Brain microvascular endothelial cell (primary cell): ENCODE data around the gene SYTL4.

Experiments
- DNase-seq: peaks from one replicate; pipeline ENCODE4 v3.0.0-alpha.2; 2020
- H3K27ac ChIP-seq: fragments of 250-450 bp; sonication (Bioruptor Pico); 2 replicates; pipeline ENCODE4 v1.5.1; 2020; ENCODE audit warnings: mild to moderate bottlenecking, moderate library complexity
- H3K27me3 ChIP-seq: fragments of 250-450 bp; sonication (Bioruptor Pico); replicated peaks from 2 replicates; pipeline ENCODE4 v1.5.1; 2020; ENCODE audit warnings: mild to moderate bottlenecking
- H3K36me3 ChIP-seq: fragments of 250-450 bp; sonication (Bioruptor Pico); replicated peaks from 2 replicates; pipeline ENCODE4 v1.5.1; 2020; ENCODE audit warnings: mild to moderate bottlenecking
- H3K4me3 ChIP-seq: 2 replicates; pipeline ENCODE4 v1.5.1; 2011; ENCODE audit warnings: low read depth, mild to moderate bottlenecking, control low read depth, low read length, moderate library complexity
- in situ Hi-C: cut with HindIII; loops from 2 replicates; pipeline ENCODE4 v1.10.0; 2017; ENCODE audit warnings: low sequenced_read_pairs, low pct_ligation_motif_present
- TF ChIP-seq, protein P1 (sequence below): IDR thresholded peaks from 2 replicates; pipeline ENCODE4 v1.5.1; 2011; ENCODE audit warnings: low read depth, mild to moderate bottlenecking, moderate library complexity, low read length, control low read depth, inconsistent platforms; ENCODE audit errors: missing control alignments

Gene SYTL4

DNA sequence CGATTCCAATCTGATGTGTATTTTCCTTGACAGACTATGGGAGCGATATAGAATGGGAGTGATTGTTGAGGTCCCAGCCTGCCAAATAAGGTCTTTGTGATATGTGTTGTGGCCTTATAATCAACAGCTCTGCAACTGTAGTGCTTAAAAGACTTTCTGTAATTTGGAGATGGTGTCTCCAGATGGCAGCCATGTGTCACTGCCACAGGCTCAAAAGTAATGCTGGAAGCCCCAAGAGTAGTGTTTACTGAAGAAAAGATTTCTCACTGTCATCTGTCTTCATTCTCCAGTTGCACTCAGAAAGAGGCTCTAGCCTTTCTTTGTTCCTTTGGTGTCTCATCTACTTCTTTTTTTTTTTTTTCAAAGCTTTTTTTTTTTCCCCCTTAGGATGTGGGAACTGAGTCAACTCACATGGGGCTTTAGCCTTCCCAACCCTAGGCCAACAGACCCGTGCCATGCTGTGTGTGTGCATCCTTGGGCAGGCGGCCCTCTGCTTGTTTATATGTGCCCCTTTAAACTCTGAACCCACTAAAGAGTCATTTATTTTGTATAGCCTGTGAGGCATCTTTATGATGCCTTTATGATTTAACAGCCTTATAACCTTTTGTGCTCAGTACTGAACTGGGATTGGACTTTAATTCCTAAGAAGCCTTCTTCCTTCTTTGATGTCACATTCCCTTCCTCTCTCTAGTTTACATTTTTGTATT, 72.3 kb downstream of the SYTL4 start:
- no peak for DNase-seq
- TF ChIP-seq, protein P1, sequence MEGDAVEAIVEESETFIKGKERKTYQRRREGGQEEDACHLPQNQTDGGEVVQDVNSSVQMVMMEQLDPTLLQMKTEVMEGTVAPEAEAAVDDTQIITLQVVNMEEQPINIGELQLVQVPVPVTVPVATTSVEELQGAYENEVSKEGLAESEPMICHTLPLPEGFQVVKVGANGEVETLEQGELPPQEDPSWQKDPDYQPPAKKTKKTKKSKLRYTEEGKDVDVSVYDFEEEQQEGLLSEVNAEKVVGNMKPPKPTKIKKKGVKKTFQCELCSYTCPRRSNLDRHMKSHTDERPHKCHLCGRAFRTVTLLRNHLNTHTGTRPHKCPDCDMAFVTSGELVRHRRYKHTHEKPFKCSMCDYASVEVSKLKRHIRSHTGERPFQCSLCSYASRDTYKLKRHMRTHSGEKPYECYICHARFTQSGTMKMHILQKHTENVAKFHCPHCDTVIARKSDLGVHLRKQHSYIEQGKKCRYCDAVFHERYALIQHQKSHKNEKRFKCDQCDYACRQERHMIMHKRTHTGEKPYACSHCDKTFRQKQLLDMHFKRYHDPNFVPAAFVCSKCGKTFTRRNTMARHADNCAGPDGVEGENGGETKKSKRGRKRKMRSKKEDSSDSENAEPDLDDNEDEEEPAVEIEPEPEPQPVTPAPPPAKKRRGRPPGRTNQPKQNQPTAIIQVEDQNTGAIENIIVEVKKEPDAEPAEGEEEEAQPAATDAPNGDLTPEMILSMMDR: no peak
- Histone ChIP-seq H3K27ac (peak overlapping the region; percentile 20), H3K36me3 (peaks cover 12% of the 10 kb centered on the region), H3K4me3 (no peak overlapping the region), H3K27me3 (no peaks in the 10 kb centered on the region)
- in situ Hi-C loops: no loop called here

DNA sequence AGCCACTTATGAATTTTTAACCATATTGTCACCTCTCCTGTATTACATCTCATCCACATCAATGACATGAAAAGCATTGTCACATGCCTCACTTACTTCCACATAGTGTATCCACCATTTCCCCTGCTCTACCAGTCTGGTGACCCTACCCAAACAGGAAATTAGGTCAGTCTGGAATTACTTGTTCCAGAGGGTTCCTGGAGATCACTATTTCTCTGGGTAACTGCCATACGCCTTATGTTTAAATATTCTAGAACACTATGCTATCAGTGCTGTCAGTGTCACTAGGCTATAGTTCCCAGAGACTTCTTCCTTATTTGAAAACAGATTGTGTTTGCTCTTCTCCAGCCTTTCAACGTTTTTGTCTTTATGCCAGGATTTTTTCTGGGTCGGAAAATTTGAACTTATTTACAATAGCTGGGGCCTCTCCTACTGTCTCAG, 73.0 kb downstream of the SYTL4 start:
- Histone ChIP-seq H3K4me3 (no peak overlapping the region), H3K36me3 (peaks cover 11% of the 10 kb centered on the region), H3K27ac (peak overlapping the region; percentile 20), H3K27me3 (no peaks in the 10 kb centered on the region)
- TF ChIP-seq, protein P1: no peak
- no peak for DNase-seq
- in situ Hi-C loops: no loop called here

DNA sequence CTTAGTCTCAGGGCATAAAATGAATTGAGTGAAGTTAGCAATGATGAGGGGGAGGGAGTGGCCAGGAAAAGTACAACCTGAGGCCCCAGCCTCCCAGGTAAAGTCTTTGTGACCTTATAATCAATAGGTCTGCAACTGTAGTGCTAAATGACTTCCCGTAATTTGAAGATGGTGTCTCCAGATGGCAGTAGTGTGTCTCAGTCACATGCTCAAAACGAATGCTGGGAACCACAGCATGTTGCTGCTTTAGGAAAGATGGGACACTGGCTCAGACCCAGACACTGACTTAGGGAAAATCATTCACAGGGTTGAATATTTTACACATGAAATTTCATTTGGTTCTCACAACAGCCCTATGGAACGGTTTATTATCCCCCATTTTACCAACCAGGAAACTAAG, 77.7 kb downstream of the SYTL4 start:
- H3K27ac ChIP-seq: no peak overlapping the region
- H3K4me3 ChIP-seq: no peak overlapping the region
- H3K36me3 ChIP-seq: peaks cover 13% of the 10 kb centered on the region
- TF ChIP-seq, protein P1: peak; percentile 37
- H3K27me3 ChIP-seq: no peaks in the 10 kb centered on the region
- no peak for DNase-seq
- in situ Hi-C loops: no loop called here

DNA sequence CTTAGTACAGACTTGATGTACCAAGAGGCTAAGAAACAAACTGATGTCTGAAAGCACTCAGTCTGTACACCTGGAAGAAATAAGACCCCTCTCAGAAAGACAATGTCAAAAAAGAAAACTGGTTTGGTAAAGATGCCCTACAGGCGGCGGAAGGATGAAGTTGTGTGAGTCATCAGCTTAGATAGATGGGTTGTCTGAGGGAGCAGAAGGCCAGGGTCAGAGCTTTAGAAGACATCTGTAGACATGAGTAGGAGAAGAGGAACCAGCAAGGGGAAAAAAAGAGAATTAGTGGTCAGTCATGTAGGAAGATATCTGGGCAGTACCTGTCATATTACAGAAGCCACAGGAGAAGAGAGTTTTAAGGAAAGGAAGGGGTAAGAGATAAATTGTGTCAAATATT, 79.7 kb downstream of the SYTL4 start:
- Histone ChIP-seq H3K27ac (no peak overlapping the region), H3K27me3 (no peaks in the 10 kb centered on the region), H3K36me3 (peaks cover 13% of the 10 kb centered on the region), H3K4me3 (no peak overlapping the region)
- in situ Hi-C loops: no loop called here
- DNase-seq: no peak
- TF ChIP-seq, protein P1: no peak

DNA sequence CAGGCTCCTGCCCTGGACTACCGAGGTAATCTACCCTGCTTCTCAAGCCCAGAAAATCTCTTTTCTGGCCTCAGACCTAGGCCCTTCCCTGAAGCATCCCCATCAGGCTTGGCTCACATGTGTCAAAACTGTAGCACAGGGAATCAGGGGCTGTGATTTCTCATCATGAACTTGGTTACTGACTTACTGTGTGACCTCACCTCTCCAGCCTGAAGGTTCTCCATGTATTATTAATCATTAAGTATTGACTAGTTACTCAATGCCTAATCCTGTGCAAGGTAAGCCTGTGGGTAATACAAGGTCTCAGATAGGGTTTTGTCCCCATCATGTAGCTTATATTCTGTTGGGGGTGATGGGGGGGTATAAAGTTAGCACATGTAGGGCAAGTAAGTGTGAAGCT, 81.1 kb downstream of the SYTL4 start:
- Histone ChIP-seq H3K36me3 (peaks cover 9% of the 10 kb centered on the region), H3K4me3 (no peak overlapping the region), H3K27me3 (no peaks in the 10 kb centered on the region), H3K27ac (peak overlapping the region; percentile 94)
- in situ Hi-C loops: no loop called here
- TF ChIP-seq, protein P1: no peak
- no peak for DNase-seq
